HepG2 (cell line): ENCODE data around the gene NFKBIA. TPM values are rescaled to one million over a fixed set of nuclear protein-coding genes. Genes with fewer than 3 reads are reported as not detected.

Experiments used
- ATAC-seq: fragments of 200-7000 bp; cut with Tn5 transposase; 3 replicates; pipeline ENCODE4 v1.9.1; 2020; ENCODE audit warnings: mild to moderate bottlenecking, moderate library complexity
- BruUV-seq: library from RNA; stranded (reverse); fragments of 400-500 nt; replicated peaks from 2 replicates; lab custom pipeline; 2021; lab: Mats Ljungman, UMichigan
- CTCF ChIA-PET: fragments of 300-600 bp; formaldehyde crosslinking; extraction: SDS; loops from one replicate; lab custom pipeline; 2021; ENCODE audit warnings: low total read pairs, inconsistent platforms, low intra/inter-chr PET ratio; lab: Yijun Ruan, JAX
- POLR2A ChIA-PET: fragments of 350-600 bp; sonication (Branson Sonifier 250); formaldehyde crosslinking; loops from one replicate; lab custom pipeline; 2020; ENCODE audit warnings: antibody characterized with exemption, inconsistent platforms; lab: Yijun Ruan, JAX
- DNase-seq: peaks from one replicate; pipeline ENCODE4 v3.0.0-alpha.2; 2015; ENCODE audit warnings: low spot score
- FAIRE-seq: peaks from 3 replicates; lab custom pipeline; 2011; peaks lifted over from hg19 to GRCh38; lab: Jason Lieb, UNC
- H2AFZ ChIP-seq: one replicate; pipeline ENCODE4 v1.6.1; 2011; ENCODE audit warnings: low read length, inconsistent platforms
- H3K27ac ChIP-seq: fragments of 300-600 bp; 3 replicates; pipeline ENCODE4 v1.8.0; 2011; ENCODE audit warnings: mixed run types, mild to moderate bottlenecking, mixed read lengths, low read length, inconsistent platforms; ENCODE audit not compliant: insufficient read depth; ENCODE audit errors: extremely low read length
- H3K27me3 ChIP-seq, 2 experiments: fragments of 200-600 bp in 1 of 2; 2 replicates in 1 of 2; 3 replicates in 1 of 2; pipeline versions ENCODE4 v1.6.0 to v1.8.0; 2011; ENCODE audit warnings: low read length in 2 of 2, mild to moderate bottlenecking in 2 of 2, moderate library complexity in 2 of 2, inconsistent platforms in 1 of 2; ENCODE audit not compliant: insufficient read depth in 2 of 2, control insufficient read depth in 1 of 2
- H3K36me3 ChIP-seq, 2 experiments: fragments of 200-600 bp in 1 of 2; replicated peaks in 1 of 2; 2 replicates in 1 of 2; 3 replicates in 1 of 2; pipeline versions ENCODE4 v1.5.1 to v1.8.0; 2011; ENCODE audit warnings: low read length in 2 of 2, inconsistent platforms in 1 of 2; ENCODE audit not compliant: insufficient read depth in 2 of 2, control insufficient read depth in 1 of 2
- H3K4me1 ChIP-seq: 2 replicates; pipeline ENCODE4 v1.5.1; 2012; ENCODE audit warnings: low read length, inconsistent platforms; ENCODE audit not compliant: insufficient read depth
- H3K4me2 ChIP-seq: 2 replicates; pipeline ENCODE4 v1.6.0; 2011; ENCODE audit warnings: low read depth, low read length, inconsistent platforms
- H3K4me3 ChIP-seq, 3 experiments: fragments of 200-600 bp in 1 of 3; sonication (generic), shearing (Covaris generic) in 1 of 3; replicated peaks in 1 of 3; 2 replicates each; pipeline ENCODE4 v1.5.1; 2011 to 2016; ENCODE audit warnings: low read length in 3 of 3, inconsistent platforms in 2 of 3, low read depth in 2 of 3, mild to moderate bottlenecking in 2 of 3, control low read depth in 1 of 3, mixed read lengths in 1 of 3; ENCODE audit not compliant: insufficient read depth in 1 of 3
- H3K79me2 ChIP-seq: one replicate; pipeline ENCODE4 v1.6.1; 2011; ENCODE audit warnings: low read length, inconsistent platforms; ENCODE audit not compliant: insufficient read depth
- H3K9ac ChIP-seq: 2 replicates; pipeline ENCODE4 v1.6.0; 2011; ENCODE audit warnings: mild to moderate bottlenecking, low read depth, low read length, inconsistent platforms; ENCODE audit not compliant: insufficient read depth
- H3K9me3 ChIP-seq: 2 replicates; pipeline ENCODE4 v1.5.1; 2012; ENCODE audit warnings: mild to moderate bottlenecking, low read length
- H4K20me1 ChIP-seq: 2 replicates; pipeline ENCODE4 v1.6.0; 2011; ENCODE audit warnings: inconsistent platforms, mild to moderate bottlenecking, low read length, moderate library complexity; ENCODE audit not compliant: insufficient read depth
- ATM ChIP-seq: fragments of 450-650 bp; IDR thresholded peaks from 2 replicates; pipeline ENCODE4 v1.7.1; 2017; ENCODE audit warnings: mild to moderate bottlenecking, borderline replicate concordance
- RCOR2 ChIP-seq: IDR thresholded peaks from 2 replicates; pipeline ENCODE4 v1.6.1; 2016; ENCODE audit warnings: missing biosample characterization, missing genetic modification reagents
- SNAPC2 ChIP-seq: sonication (generic); formaldehyde crosslinking; IDR thresholded peaks from 2 replicates; pipeline ENCODE4 v1.8.1; 2022; ENCODE audit warnings: mild to moderate bottlenecking, missing genetic modification reagents
- ZKSCAN5 ChIP-seq: sonication (generic); formaldehyde crosslinking; IDR thresholded peaks from 2 replicates; pipeline ENCODE4 v1.5.1; 2020; ENCODE audit warnings: mild to moderate bottlenecking, missing genetic modification reagents
- ZNF17 ChIP-seq: sonication (generic); formaldehyde crosslinking; IDR thresholded peaks from 2 replicates; pipeline ENCODE4 v1.5.0; 2020; ENCODE audit warnings: mild to moderate bottlenecking, missing genetic modification reagents
- ZNF546 ChIP-seq: sonication (generic); formaldehyde crosslinking; conservative IDR thresholded peaks from 2 replicates; pipeline ENCODE4 v1.8.1; 2023; ENCODE audit warnings: mild to moderate bottlenecking, missing genetic modification reagents
- ZNF7 ChIP-seq: IDR thresholded peaks from 2 replicates; pipeline ENCODE4 v1.6.1; 2016; ENCODE audit warnings: missing biosample characterization, missing genetic modification reagents
- ZNF839 ChIP-seq: sonication (generic); formaldehyde crosslinking; IDR thresholded peaks from 2 replicates; pipeline ENCODE4 v1.4.0; 2020; ENCODE audit warnings: missing genetic modification reagents, mild to moderate bottlenecking, borderline replicate concordance
- ZSCAN30 ChIP-seq: sonication (generic); formaldehyde crosslinking; IDR thresholded peaks from 2 replicates; pipeline ENCODE4 v1.5.0; 2020; ENCODE audit warnings: mild to moderate bottlenecking, missing genetic modification reagents
- WGBS: methylation state at CpG from one replicate; pipeline ENCODE4 v1.1.6; 2017; ENCODE audit warnings: low lambda C conversion rate; 5-methylcytosine and 5-hydroxymethylcytosine counted together
- in situ Hi-C: cut with HindIII; loops from 2 replicates; pipeline ENCODE4 v1.10.0; 2017; ENCODE audit warnings: low pct_unique_long_range_greater_than_20kb; ENCODE audit not compliant: extremely low pct_ligation_motif_present
- intact Hi-C: fragments of 100-400 bp; cut with micrococcal nuclease; formaldehyde crosslinking; loops from one replicate; pipeline ENCODE4 v1.10.0; 2022; ENCODE audit not compliant: unreplicated experiment
- polyA plus RNA-seq, 8 experiments: library from polyadenylated mRNA; depleted of rRNA in 3 of 8; stranded (reverse) in 7 of 8; unstranded in 1 of 8; fragments of >200 nt; fragmentation: Illumina TruSeq in 4 of 8; extraction: Trizol in 4 of 8; gene quantifications; 2 replicates each; pipeline versions ENCODE4 v1.2.1 to v1.2.3, GENCODE V29; 2011 to 2016; ENCODE audit warnings: low read depth in 4 of 8, missing spikeins in 1 of 8, mixed read lengths in 1 of 8; ENCODE audit not compliant: insufficient read depth in 1 of 8
- total RNA-seq, 5 experiments: library from RNA; depleted of rRNA; stranded (reverse); fragments of >200 nt; fragmentation: Illumina TruSeq; extraction: Trizol; gene quantifications; 2 replicates each; pipeline ENCODE4 v1.2.3, GENCODE V29; 2016; ENCODE audit warnings: low read depth in 1 of 5
- TF ChIP-seq, protein P1 (sequence below): sonication (generic); formaldehyde crosslinking; IDR thresholded peaks from 2 replicates; pipeline ENCODE4 v1.9.0; 2021; ENCODE audit warnings: mild to moderate bottlenecking, missing genetic modification reagents
- TF ChIP-seq, protein P2 (sequence below): sonication (generic); formaldehyde crosslinking; IDR thresholded peaks from 2 replicates; pipeline ENCODE4 v1.5.1; 2020; ENCODE audit warnings: missing genetic modification reagents, mild to moderate bottlenecking, borderline replicate concordance

Gene NFKBIA
- total and polyA plus RNA-seq, 2 of the 13 experiments (the other 11 are each of a cell fraction or from before 2014, with no cell fraction given): 197 to 319 TPM

- peak overlapping the region; percentile 41 to 73 (median 44) for H3K4me3 ChIP-seq
- 72% methylated on average over 10 of the region's 10 CpGs for WGBS
- no peak overlapping the region for H3K27ac ChIP-seq
- BruUV-seq: no TSS peak
- H3K9ac ChIP-seq: peak overlapping the region; percentile 62
- H2AFZ ChIP-seq: peak overlapping the region; percentile 79
- no peaks in the 10 kb centered on the region for H3K27me3 ChIP-seq
- H3K36me3 ChIP-seq: no peaks in the 10 kb centered on the region
- FAIRE-seq (no peak), DNase-seq (no peak), ATAC-seq (no peak; the same call in 2 of the 3 replicates)
- ChIA-PET POLR2A (interaction anchor here (0.7 to 12.0 kb wide), 15 partner anchors 8 to 402 kb away, joined by 3 to 211 read pairs (median 14); partner anchors contain the start of genes NFKBIA, PSMA6 and SRP54), CTCF (interaction anchor here (1.4 kb wide), 1 partner anchor 47 kb away, joined by 4 read pairs; no protein-coding TSS in a partner anchor)
- peak overlapping the region; percentile 97 for H3K4me2 ChIP-seq
- H3K9me3 ChIP-seq: no peaks in the 10 kb centered on the region
- in situ Hi-C loops (no loop called here), intact Hi-C loops (loop anchor here (2.0 kb wide), 1 partner anchor 37 kb away; no protein-coding TSS in a partner anchor)
- H3K79me2 ChIP-seq: no peaks in the 10 kb centered on the region
- no peaks in the 10 kb centered on the region for H4K20me1 ChIP-seq
- H3K4me1 ChIP-seq: peaks cover 52% of the 10 kb centered on the region
- TF ChIP-seq ZNF839 (0 out of 2 replicates have a peak, but pooled peaks have one; percentile 73), ATM (no peak), ZNF17 (CRISPR knock-in tag) (no peak), RCOR2 (CRISPR knock-in tag) (no peak), ZNF546 (CRISPR knock-in tag) (no peak; the same call in 1 of the 2 replicates), SNAPC2 (CRISPR knock-in tag) (no peak), ZKSCAN5 (peak; percentile 31; the same call in 1 of the 2 replicates), ZNF7 (CRISPR knock-in tag) (peak; percentile 37; the same call in 1 of the 2 replicates), ZSCAN30 (CRISPR knock-in tag) (no peak)
- TF ChIP-seq, protein P1, sequence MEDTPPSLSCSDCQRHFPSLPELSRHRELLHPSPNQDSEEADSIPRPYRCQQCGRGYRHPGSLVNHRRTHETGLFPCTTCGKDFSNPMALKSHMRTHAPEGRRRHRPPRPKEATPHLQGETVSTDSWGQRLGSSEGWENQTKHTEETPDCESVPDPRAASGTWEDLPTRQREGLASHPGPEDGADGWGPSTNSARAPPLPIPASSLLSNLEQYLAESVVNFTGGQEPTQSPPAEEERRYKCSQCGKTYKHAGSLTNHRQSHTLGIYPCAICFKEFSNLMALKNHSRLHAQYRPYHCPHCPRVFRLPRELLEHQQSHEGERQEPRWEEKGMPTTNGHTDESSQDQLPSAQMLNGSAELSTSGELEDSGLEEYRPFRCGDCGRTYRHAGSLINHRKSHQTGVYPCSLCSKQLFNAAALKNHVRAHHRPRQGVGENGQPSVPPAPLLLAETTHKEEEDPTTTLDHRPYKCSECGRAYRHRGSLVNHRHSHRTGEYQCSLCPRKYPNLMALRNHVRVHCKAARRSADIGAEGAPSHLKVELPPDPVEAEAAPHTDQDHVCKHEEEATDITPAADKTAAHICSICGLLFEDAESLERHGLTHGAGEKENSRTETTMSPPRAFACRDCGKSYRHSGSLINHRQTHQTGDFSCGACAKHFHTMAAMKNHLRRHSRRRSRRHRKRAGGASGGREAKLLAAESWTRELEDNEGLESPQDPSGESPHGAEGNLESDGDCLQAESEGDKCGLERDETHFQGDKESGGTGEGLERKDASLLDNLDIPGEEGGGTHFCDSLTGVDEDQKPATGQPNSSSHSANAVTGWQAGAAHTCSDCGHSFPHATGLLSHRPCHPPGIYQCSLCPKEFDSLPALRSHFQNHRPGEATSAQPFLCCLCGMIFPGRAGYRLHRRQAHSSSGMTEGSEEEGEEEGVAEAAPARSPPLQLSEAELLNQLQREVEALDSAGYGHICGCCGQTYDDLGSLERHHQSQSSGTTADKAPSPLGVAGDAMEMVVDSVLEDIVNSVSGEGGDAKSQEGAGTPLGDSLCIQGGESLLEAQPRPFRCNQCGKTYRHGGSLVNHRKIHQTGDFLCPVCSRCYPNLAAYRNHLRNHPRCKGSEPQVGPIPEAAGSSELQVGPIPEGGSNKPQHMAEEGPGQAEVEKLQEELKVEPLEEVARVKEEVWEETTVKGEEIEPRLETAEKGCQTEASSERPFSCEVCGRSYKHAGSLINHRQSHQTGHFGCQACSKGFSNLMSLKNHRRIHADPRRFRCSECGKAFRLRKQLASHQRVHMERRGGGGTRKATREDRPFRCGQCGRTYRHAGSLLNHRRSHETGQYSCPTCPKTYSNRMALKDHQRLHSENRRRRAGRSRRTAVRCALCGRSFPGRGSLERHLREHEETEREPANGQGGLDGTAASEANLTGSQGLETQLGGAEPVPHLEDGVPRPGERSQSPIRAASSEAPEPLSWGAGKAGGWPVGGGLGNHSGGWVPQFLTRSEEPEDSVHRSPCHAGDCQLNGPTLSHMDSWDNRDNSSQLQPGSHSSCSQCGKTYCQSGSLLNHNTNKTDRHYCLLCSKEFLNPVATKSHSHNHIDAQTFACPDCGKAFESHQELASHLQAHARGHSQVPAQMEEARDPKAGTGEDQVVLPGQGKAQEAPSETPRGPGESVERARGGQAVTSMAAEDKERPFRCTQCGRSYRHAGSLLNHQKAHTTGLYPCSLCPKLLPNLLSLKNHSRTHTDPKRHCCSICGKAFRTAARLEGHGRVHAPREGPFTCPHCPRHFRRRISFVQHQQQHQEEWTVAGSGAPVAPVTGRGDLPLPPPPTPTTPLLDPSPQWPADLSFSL: 0 out of 2 replicates have a peak, but pooled peaks have one; percentile 30
- TF ChIP-seq, protein P2, sequence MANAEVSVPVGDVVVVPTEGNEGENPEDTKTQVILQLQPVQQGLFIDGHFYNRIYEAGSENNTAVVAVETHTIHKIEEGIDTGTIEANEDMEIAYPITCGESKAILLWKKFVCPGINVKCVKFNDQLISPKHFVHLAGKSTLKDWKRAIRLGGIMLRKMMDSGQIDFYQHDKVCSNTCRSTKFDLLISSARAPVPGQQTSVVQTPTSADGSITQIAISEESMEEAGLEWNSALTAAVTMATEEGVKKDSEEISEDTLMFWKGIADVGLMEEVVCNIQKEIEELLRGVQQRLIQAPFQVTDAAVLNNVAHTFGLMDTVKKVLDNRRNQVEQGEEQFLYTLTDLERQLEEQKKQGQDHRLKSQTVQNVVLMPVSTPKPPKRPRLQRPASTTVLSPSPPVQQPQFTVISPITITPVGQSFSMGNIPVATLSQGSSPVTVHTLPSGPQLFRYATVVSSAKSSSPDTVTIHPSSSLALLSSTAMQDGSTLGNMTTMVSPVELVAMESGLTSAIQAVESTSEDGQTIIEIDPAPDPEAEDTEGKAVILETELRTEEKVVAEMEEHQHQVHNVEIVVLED: no peak
Measured at GRCh38 chr14:35383569-35384454, 20.7 kb downstream of the NFKBIA start.
